ENCODE measurements around the gene TCF7L2.

- TF ChIP-seq FOXP2 (optimal IDR thresholded peaks at IDR 0.05; ENCODE audit: borderline replicate concordance, extremely low read depth, extremely low read length, insufficient read depth) (no peak), REST (IDR thresholded peaks at IDR 0.05; ENCODE audit: insufficient read depth in 1 of 2, low read depth in 2 of 2, low read length in 2 of 2) (no peak)
Observed at GRCh38 chr10:113091920-113092319, 141.9 kb downstream of the TCF7L2 start.

Data from PFSK-1 (cell line).